GM23338 (cell line): Measurements from ENCODE around the gene TENT4B. TPM values are rescaled to one million over a fixed set of nuclear protein-coding genes. Genes with fewer than 3 reads are reported as not detected.

Experiments used
- ATAC-seq: fragments of 200-7000 bp; cut with Tn5 transposase; 3 replicates; pipeline ENCODE4 v1.9.1; 2020
- DNase-seq: peaks from one replicate; pipeline ENCODE4 v3.0.0-alpha.2; 2015; ENCODE audit warnings: low spot score
- H2AFZ ChIP-seq: fragments of 200-600 bp; sonication (generic); 2 replicates; pipeline ENCODE4 v1.8.0; 2016; ENCODE audit warnings: antibody characterized with exemption, mild to moderate bottlenecking, moderate library complexity
- H3F3A ChIP-seq: fragments of 200-600 bp; sonication (generic); replicated peaks from 2 replicates; pipeline ENCODE4 v1.8.0; 2017; ENCODE audit warnings: antibody characterized with exemption, mixed run types, low read depth
- H3K27ac ChIP-seq: fragments of 200-600 bp; sonication (generic); 2 replicates; pipeline ENCODE4 v1.6.1; 2016; ENCODE audit warnings: low read depth
- H3K27me3 ChIP-seq: fragments of 200-600 bp; sonication (generic); 2 replicates; pipeline ENCODE4 v1.8.0; 2016; ENCODE audit warnings: mild to moderate bottlenecking, mixed run types, moderate library complexity; ENCODE audit not compliant: insufficient read depth
- H3K36me3 ChIP-seq: fragments of 200-600 bp; sonication (generic); 2 replicates; pipeline ENCODE4 v1.8.0; 2016; ENCODE audit warnings: mild to moderate bottlenecking; ENCODE audit not compliant: insufficient read depth
- H3K4me1 ChIP-seq: fragments of 200-600 bp; sonication (generic); 2 replicates; pipeline ENCODE4 v1.8.0; 2016; ENCODE audit warnings: mild to moderate bottlenecking, moderate library complexity; ENCODE audit not compliant: insufficient read depth
- H3K4me2 ChIP-seq: fragments of 200-600 bp; sonication (generic); 2 replicates; pipeline ENCODE4 v1.7.1; 2017; ENCODE audit warnings: mixed run types
- H3K4me3 ChIP-seq: fragments of 200-600 bp; sonication (generic); 2 replicates; pipeline ENCODE4 v1.6.1; 2016; ENCODE audit warnings: mixed run types
- H3K79me2 ChIP-seq: fragments of 200-600 bp; sonication (generic); replicated peaks from 2 replicates; pipeline ENCODE4 v1.8.0; 2017; ENCODE audit warnings: mild to moderate bottlenecking; ENCODE audit not compliant: insufficient read depth
- H3K9me2 ChIP-seq: fragments of 200-600 bp; sonication (generic); 2 replicates; pipeline ENCODE4 v1.8.0; 2017; ENCODE audit not compliant: insufficient read depth
- H4K20me1 ChIP-seq: fragments of 200-600 bp; sonication (generic); replicated peaks from 2 replicates; pipeline ENCODE4 v1.8.0; 2017; ENCODE audit warnings: mild to moderate bottlenecking; ENCODE audit not compliant: insufficient read depth
- H3K27ac Mint-ChIP-seq: 2 replicates; pipeline ENCODE4 v1.8.0; 2020; ENCODE audit warnings: inconsistent platforms, mild to moderate bottlenecking, moderate library complexity, mixed read lengths
- H3K27me3 Mint-ChIP-seq: 3 replicates; pipeline ENCODE4 v1.8.0; 2022; ENCODE audit warnings: low read depth, mild to moderate bottlenecking, moderate library complexity, mixed read lengths, inconsistent platforms; ENCODE audit not compliant: insufficient read depth, poor library complexity
- H3K36me3 Mint-ChIP-seq: 3 replicates; pipeline ENCODE4 v1.8.0; 2021; ENCODE audit warnings: low read depth, mild to moderate bottlenecking, inconsistent platforms, moderate library complexity, mixed read lengths
- H3K4me1 Mint-ChIP-seq: 3 replicates; pipeline ENCODE4 v1.8.0; 2020; ENCODE audit warnings: mild to moderate bottlenecking, inconsistent platforms, mixed read lengths
- H3K4me3 Mint-ChIP-seq: 3 replicates; pipeline ENCODE4 v1.8.0; 2021; ENCODE audit warnings: moderate library complexity, mild to moderate bottlenecking, inconsistent platforms, mixed read lengths
- H3K9me3 Mint-ChIP-seq: 3 replicates; pipeline ENCODE4 v1.8.0; 2020; ENCODE audit warnings: moderate library complexity, mild to moderate bottlenecking, inconsistent platforms, mixed read lengths
- CREB1 ChIP-seq: fragments of 250-450 bp; sonication (Bioruptor Pico); IDR thresholded peaks from 2 replicates; pipeline ENCODE4 v1.5.0; 2020; ENCODE audit warnings: low read depth, mild to moderate bottlenecking, moderate library complexity
- CTCF ChIP-seq, 2 experiments: fragments of 200-600 bp in 1 of 2; sonication (generic) in 1 of 2; conservative IDR thresholded peaks; 2 replicates each; pipeline versions ENCODE4 v1.5.1 to v1.6.1; 2016 to 2017; ENCODE audit warnings: antibody characterized with exemption in 2 of 2, low read depth in 2 of 2, mild to moderate bottlenecking in 2 of 2, moderate library complexity in 1 of 2
- ETS1 ChIP-seq: IDR thresholded peaks from 2 replicates; pipeline ENCODE4 v1.6.1; 2016; ENCODE audit warnings: antibody characterized with exemption
- EZH2 ChIP-seq: fragments of 200-600 bp; sonication (generic); IDR thresholded peaks from one replicate; pipeline ENCODE4 v1.8.0; 2017; ENCODE audit warnings: antibody characterized with exemption, mild to moderate bottlenecking, low read depth; ENCODE audit not compliant: unreplicated experiment
- EZH2phosphoT487 ChIP-seq: fragments of 200-600 bp; sonication (generic); IDR thresholded peaks from one replicate; pipeline ENCODE4 v1.8.1; 2018; ENCODE audit warnings: antibody characterized with exemption; ENCODE audit not compliant: unreplicated experiment
- JUNB ChIP-seq: IDR thresholded peaks from one replicate; pipeline ENCODE4 v1.6.1; 2016; ENCODE audit warnings: antibody characterized with exemption; ENCODE audit not compliant: unreplicated experiment
- NANOG ChIP-seq: IDR thresholded peaks from 2 replicates; pipeline ENCODE4 v1.6.1; 2016; ENCODE audit warnings: antibody characterized with exemption, borderline replicate concordance
- POLR2AphosphoS5 ChIP-seq: IDR thresholded peaks from 2 replicates; pipeline ENCODE4 v1.6.1; 2016; ENCODE audit warnings: antibody characterized with exemption, low read depth
- REST ChIP-seq: IDR thresholded peaks from one replicate; pipeline ENCODE4 v1.6.1; 2018; ENCODE audit warnings: antibody characterized with exemption; ENCODE audit not compliant: unreplicated experiment
- STAT1 ChIP-seq: IDR thresholded peaks from one replicate; pipeline ENCODE4 v1.6.1; 2016; ENCODE audit warnings: antibody characterized with exemption; ENCODE audit not compliant: unreplicated experiment
- ZNF114 ChIP-seq: fragments of 250-450 bp; sonication (Bioruptor Pico); IDR thresholded peaks from 2 replicates; pipeline ENCODE4 v1.5.0; 2020; ENCODE audit warnings: mild to moderate bottlenecking, moderate library complexity
- ZNF331 ChIP-seq: fragments of 250-450 bp; sonication (Bioruptor Pico); IDR thresholded peaks from 2 replicates; pipeline ENCODE4 v1.5.0; 2020; ENCODE audit warnings: low read depth, mild to moderate bottlenecking, moderate library complexity
- ZNF462 ChIP-seq: fragments of 250-450 bp; sonication (Bioruptor Pico); IDR thresholded peaks from 2 replicates; pipeline ENCODE4 v1.5.0; 2020; ENCODE audit warnings: mild to moderate bottlenecking, moderate library complexity
- polyA plus RNA-seq: library from polyadenylated mRNA; unstranded; fragments of >200 nt; fragmentation: Nextera tagmentation; extraction: Ambion mirVana; gene quantifications from 2 replicates; pipeline ENCODE4 v1.2.1, GENCODE V29; 2016
- total RNA-seq: library from RNA; depleted of rRNA; stranded (reverse); fragments of >200 nt; shearing (Covaris generic); gene quantifications from 2 replicates; pipeline ENCODE4 v1.2.3, GENCODE V29; 2014

TENT4B gene
- total and polyA plus RNA-seq, 2 experiments from 2014 or later, result 17.6 to 21.3 TPM

GRCh38 chr16:50185005-50185505 is 31.9 kb downstream of the TENT4B start:
- Mint-ChIP-seq H3K4me1 (peaks cover 11% of the 10 kb centered on the region), H3K27ac (peak overlapping the region; percentile 75; the same call in 1 of the 2 replicates), H3K4me3 (no peak overlapping the region), H3K36me3 (no peaks in the 10 kb centered on the region), H3K27me3 (no peaks in the 10 kb centered on the region), H3K9me3 (no peaks in the 10 kb centered on the region)
- Histone ChIP-seq H3K79me2 (peaks cover 82% of the 10 kb centered on the region), H3K27ac (no peak overlapping the region), H2AFZ (no peak overlapping the region), H3K4me1 (no peaks in the 10 kb centered on the region; the same call in 1 of the 2 replicates), H3K9me2 (no peaks in the 10 kb centered on the region), H3F3A (no peaks in the 10 kb centered on the region), H4K20me1 (peaks cover 15% of the 10 kb centered on the region), H3K4me2 (no peak overlapping the region), H3K27me3 (no peaks in the 10 kb centered on the region), H3K36me3 (no peaks in the 10 kb centered on the region), H3K4me3 (no peak overlapping the region)
- DNase-seq (no peak), ATAC-seq (no peak)
- TF ChIP-seq ETS1, result no peak
- TF ChIP-seq CTCF (conservative IDR thresholded peaks at IDR 0.05; ENCODE audit: low read depth in 2 of 2), result no peak
- no peak for TF ChIP-seq NANOG
- TF ChIP-seq ZNF462 (CRISPR knock-in tag), result no peak
- TF ChIP-seq STAT1, result no peak
- no peak for TF ChIP-seq CREB1 (CRISPR knock-in tag)
- TF ChIP-seq EZH2phosphoT487, result no peak
- TF ChIP-seq ZNF114 (CRISPR knock-in tag), result no peak
- TF ChIP-seq JUNB, result no peak
- TF ChIP-seq REST, result no peak
- TF ChIP-seq ZNF331 (CRISPR knock-in tag), result no peak
- TF ChIP-seq EZH2, result no peak
- no peak for TF ChIP-seq POLR2AphosphoS5
